Adrenal gland (tissue), 5 donors: ENCODE measurements around the gene PALM.

Experiments
- POLR2A ChIP-seq, 2 donors: fragments of 450-650 bp; IDR thresholded peaks; one replicate each; pipeline ENCODE4 v1.6.1; 2017; ENCODE audit warnings: antibody characterized with exemption in 2 of 2, mild to moderate bottlenecking in 2 of 2, moderate library complexity in 1 of 2
- TF ChIP-seq, protein P1 (sequence below), 6 experiments: fragments of 450-650 bp in 4 of 6; fragments of 200-600 bp in 2 of 6; sonication (generic) in 1 of 6; IDR thresholded peaks; 1 replicate in 5 of 6; 2 replicates in 1 of 6; pipeline versions ENCODE4 v1.5.1 to v1.8.0; 2016 to 2021; ENCODE audit warnings: antibody characterized with exemption in 6 of 6, mild to moderate bottlenecking in 2 of 6, moderate library complexity in 1 of 6
- donor health status: DM: no; HTN: no; CAD: no.

GRCh38 chr19:788983-789700 is 80.4 kb downstream of the PALM start:
- no peak for TF ChIP-seq POLR2A (IDR thresholded peaks at IDR 0.05)
- TF ChIP-seq, protein P1, sequence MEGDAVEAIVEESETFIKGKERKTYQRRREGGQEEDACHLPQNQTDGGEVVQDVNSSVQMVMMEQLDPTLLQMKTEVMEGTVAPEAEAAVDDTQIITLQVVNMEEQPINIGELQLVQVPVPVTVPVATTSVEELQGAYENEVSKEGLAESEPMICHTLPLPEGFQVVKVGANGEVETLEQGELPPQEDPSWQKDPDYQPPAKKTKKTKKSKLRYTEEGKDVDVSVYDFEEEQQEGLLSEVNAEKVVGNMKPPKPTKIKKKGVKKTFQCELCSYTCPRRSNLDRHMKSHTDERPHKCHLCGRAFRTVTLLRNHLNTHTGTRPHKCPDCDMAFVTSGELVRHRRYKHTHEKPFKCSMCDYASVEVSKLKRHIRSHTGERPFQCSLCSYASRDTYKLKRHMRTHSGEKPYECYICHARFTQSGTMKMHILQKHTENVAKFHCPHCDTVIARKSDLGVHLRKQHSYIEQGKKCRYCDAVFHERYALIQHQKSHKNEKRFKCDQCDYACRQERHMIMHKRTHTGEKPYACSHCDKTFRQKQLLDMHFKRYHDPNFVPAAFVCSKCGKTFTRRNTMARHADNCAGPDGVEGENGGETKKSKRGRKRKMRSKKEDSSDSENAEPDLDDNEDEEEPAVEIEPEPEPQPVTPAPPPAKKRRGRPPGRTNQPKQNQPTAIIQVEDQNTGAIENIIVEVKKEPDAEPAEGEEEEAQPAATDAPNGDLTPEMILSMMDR (IDR thresholded peaks at IDR 0.05) = no peak
